Measurements from ENCODE around the gene UQCC3. TPM values are rescaled to one million over a fixed set of nuclear protein-coding genes. Genes with fewer than 3 reads are reported as not detected.

UQCC3 gene
- total and polyA plus RNA-seq, 2 of the 13 experiments (the other 11 are each of a cell fraction or from before 2014, with no cell fraction given), result 7.7 to 16.0 TPM

GRCh38 chr11:62705880-62706849, 34.7 kb downstream of the UQCC3 start (continued):
- TF ChIP-seq HNRNPL (IDR thresholded peaks at IDR 0.05; ENCODE audit: low read depth, low read length) (no peak), SNAPC2 (CRISPR knock-in tag; IDR thresholded peaks at IDR 0.05) (0 out of 2 replicates have a peak, but pooled peaks have one; percentile 9), SNAI1 (CRISPR knock-in tag; IDR thresholded peaks at IDR 0.05; ENCODE audit: borderline replicate concordance) (no peak), ZNF780A (CRISPR knock-in tag; IDR thresholded peaks at IDR 0.05) (no peak), PCBP1 (IDR thresholded peaks at IDR 0.05; ENCODE audit: borderline replicate concordance, low read depth, low read length) (0 out of 2 replicates have a peak, but pooled peaks have one; percentile 5), KLF11 (CRISPR knock-in tag; IDR thresholded peaks at IDR 0.05) (no peak), ZBTB1 (CRISPR knock-in tag; IDR thresholded peaks at IDR 0.05; ENCODE audit: borderline replicate concordance) (no peak), ZBTB21 (CRISPR knock-in tag; IDR thresholded peaks at IDR 0.05) (no peak), MXD4 (CRISPR knock-in tag; IDR thresholded peaks at IDR 0.05) (peak; percentile 63; the same call in 1 of the 2 replicates), BCL6 (CRISPR knock-in tag; IDR thresholded peaks at IDR 0.05) (0 out of 2 replicates have a peak, but pooled peaks have one; percentile 31), NKX3-1 (CRISPR knock-in tag; IDR thresholded peaks at IDR 0.05) (0 out of 2 replicates have a peak, but pooled peaks have one; percentile 21), DZIP1 (CRISPR knock-in tag; IDR thresholded peaks at IDR 0.05) (0 out of 2 replicates have a peak, but pooled peaks have one; percentile 22), TCF7L2 (IDR thresholded peaks at IDR 0.05; ENCODE audit: low read depth, low read length) (no peak), ZNF644 (CRISPR knock-in tag; IDR thresholded peaks at IDR 0.05; ENCODE audit: low read depth) (no peak), ATF7 (IDR thresholded peaks at IDR 0.05) (no peak), ATF7 (CRISPR knock-in tag; IDR thresholded peaks at IDR 0.05) (no peak), POGZ (CRISPR knock-in tag; IDR thresholded peaks at IDR 0.05) (peak; percentile 39; the same call in 1 of the 2 replicates), ZNF775 (CRISPR knock-in tag; IDR thresholded peaks at IDR 0.05; ENCODE audit: borderline replicate concordance) (no peak), SP1 (IDR thresholded peaks at IDR 0.05) (no peak), SP1 (CRISPR knock-in tag; IDR thresholded peaks at IDR 0.05) (no peak), HNRNPUL1 (IDR thresholded peaks at IDR 0.05; ENCODE audit: low read depth, low read length) (no peak), HNF1A (IDR thresholded peaks at IDR 0.05; ENCODE audit: low read depth) (no peak), HNF1A (CRISPR knock-in tag; IDR thresholded peaks at IDR 0.05; ENCODE audit: borderline replicate concordance) (no peak), HOXA9 (CRISPR knock-in tag; IDR thresholded peaks at IDR 0.05; ENCODE audit: borderline replicate concordance) (no peak)
